ENCODE results near the gene CFAP70. TPM values are rescaled to one million over a fixed set of nuclear protein-coding genes. Genes with fewer than 3 reads are reported as not detected.

Gene CFAP70
- total RNA-seq, 1 donor from 2014 or later = 0.44 TPM

DNA sequence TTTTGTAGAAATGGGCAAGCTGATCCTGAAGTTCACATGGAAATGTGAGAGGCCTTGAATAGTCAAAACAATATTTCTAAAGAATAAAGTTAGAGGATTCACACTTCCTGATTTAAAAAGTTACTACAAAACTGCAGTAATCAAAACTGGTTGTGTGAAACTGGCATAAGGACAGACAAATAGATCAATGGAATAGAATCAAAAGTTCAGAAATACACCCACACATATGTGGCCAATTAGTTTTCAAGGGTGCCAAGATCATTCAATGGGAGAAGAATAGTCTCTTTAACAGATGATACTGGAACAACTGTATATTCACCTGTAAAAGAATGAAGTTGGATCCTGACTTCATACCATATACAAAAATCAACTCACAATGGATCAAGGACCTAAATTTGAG is 139.3 kb downstream of the CFAP70 start:
- intact Hi-C loops (cut with micrococcal nuclease) = no loop called here

DNA sequence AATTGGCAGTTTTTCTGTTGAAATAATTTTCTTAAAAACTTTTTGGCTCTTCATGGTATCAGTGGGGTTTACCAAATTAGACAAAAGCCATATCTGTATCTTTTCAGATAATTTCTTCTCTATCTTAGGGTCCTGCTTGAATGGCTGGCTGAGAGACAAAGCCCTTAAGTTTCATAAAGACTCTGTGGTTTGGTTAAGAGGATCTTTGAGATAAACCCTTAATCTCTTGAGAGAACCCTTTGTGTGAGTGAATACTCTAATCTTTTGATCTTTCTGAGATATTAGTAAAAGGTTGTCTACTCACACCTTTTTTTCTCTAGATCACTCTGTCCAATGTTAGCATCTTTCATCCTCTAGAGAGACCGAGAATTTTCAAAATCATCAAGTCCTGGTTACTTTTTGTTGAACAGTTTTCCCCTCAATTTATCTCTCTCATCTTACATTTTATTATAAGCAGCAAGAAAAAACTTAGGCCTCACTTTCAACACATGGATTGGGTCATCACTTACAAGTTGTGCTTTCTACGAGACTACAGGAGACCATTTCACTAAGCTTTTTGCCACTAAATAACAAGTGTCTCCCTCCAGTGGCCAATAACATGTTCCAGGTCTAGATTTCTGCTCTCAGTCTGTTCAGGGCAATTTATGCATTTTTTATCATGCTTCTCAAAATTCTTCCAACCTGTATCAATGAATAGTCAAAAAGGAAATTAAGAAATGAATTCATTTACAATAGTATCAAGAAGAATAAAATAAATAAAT is 140.1 kb downstream of the CFAP70 start:
- intact Hi-C loops (cut with micrococcal nuclease) = no loop called here

DNA sequence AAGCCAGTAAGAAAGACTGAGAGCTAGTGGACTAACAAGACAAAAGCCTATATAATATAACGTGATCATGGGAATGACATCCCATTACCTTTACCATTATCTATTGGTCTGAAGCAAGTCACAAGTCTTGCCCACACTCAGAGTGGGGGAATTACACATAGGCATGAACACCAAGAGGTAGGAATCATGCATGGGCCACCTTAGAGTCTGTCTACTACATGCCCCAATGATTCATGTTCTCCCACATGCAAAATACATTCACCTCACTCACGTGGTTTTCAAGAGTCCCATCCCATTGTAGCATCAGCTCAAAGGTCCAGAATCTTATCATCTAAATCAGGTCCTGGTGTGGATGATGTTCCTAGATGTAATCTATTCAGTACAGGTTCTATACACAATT is 141.0 kb downstream of the CFAP70 start:
- intact Hi-C loops (cut with micrococcal nuclease) = no loop called here

GRCh38 chr10:73215749-73216148 is 142.9 kb downstream of the CFAP70 start:
- intact Hi-C loops (cut with micrococcal nuclease) = no loop called here

GRCh38 chr10:73211106-73211811 is 147.4 kb downstream of the CFAP70 start:
- intact Hi-C loops (cut with micrococcal nuclease) = loop anchor here (2.0 kb wide), 1 partner anchor 66 kb away; no protein-coding TSS in a partner anchor

- intact Hi-C loops (cut with micrococcal nuclease) = loop anchor here (2.0 kb wide), 1 partner anchor 66 kb away; no protein-coding TSS in a partner anchor
Observed at GRCh38 chr10:73210395-73211105, 148.1 kb downstream of the CFAP70 start.

- intact Hi-C loops (cut with micrococcal nuclease) = loop anchor here (2.0 kb wide), 1 partner anchor 65 kb away; no protein-coding TSS in a partner anchor
Observed at GRCh38 chr10:73209705-73210104, 149.0 kb downstream of the CFAP70 start.

DNA sequence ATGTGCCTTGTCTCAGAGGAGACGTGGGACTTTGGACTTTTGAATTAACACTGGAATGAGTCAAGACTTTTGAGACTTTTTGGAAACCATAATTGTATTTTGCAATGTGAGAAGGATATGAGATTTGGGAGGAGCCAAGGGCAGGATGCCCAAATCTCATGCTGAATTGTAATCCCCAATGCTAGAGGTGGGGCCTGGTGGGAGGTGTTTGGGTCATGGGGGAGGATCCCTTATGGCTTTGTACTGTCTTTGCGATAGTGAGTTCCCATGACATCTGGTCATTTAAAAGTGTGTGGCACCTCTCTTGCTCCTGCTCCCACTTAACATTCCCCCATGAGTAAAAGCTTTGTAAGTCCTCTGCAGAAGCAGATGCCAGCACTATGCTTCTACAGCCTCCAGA is 150.8 kb downstream of the CFAP70 start:
- intact Hi-C loops (cut with micrococcal nuclease) = no loop called here

DNA sequence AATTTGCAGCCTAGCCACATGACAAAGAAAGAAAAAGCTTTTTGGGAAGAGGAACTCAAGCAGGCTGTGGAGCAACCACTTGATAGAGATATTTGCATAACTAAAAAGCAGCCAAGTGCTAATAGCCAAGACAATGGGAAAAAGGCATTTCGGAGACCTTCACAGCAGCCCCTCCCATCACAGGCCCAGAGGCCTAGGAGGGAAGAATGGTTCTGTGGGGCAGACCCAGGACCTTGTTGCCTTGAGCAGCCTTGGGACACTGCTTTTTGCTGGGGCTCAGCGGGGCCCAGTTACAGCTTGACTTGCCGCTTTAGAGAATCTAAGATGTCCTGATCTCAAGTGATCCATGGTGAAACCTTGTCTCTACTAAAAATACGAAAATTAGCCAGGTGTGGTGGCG is 152.3 kb downstream of the CFAP70 start:
- intact Hi-C loops (cut with micrococcal nuclease) = no loop called here

DNA sequence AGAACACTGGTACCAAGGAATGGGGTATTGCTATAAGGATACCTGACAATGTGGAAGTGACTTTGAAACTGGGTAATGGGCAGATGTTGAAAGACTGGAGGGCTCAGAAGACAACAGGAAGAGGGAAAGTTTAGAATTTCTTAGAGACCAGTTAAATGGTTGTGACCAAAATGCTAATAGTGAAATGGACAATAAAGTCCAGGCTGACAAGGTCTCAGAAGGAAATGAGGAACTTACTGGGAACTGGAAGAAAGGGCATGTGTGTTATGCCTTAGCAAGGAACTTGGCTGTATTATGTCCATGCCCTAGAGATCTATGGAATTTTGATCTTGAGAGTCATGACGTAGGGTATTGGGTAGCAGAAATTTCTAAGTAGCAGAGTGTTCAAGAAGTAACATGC is 152.8 kb downstream of the CFAP70 start:
- intact Hi-C loops (cut with micrococcal nuclease) = no loop called here

- intact Hi-C loops (cut with micrococcal nuclease) = no loop called here
Observed at GRCh38 chr10:73205081-73205480, 153.6 kb downstream of the CFAP70 start.

Other genes with a start within 250 kb of the CFAP70 start
- 0.42 and 0.68 TPM in 2 replicates for gene NUDT13, start 248.4 kb downstream of the CFAP70 start, total RNA-seq
- 34.5 and 35.0 TPM in 2 replicates for gene ECD, start 190.9 kb downstream of the CFAP70 start, total RNA-seq
- 12.4 and 14.7 TPM in 2 replicates for gene FAM149B1, start 190.7 kb downstream of the CFAP70 start, total RNA-seq
- 47.2 and 47.6 TPM in 2 replicates for gene DNAJC9, start 111.6 kb downstream of the CFAP70 start, total RNA-seq
- 94.6 and 109 TPM in 2 replicates for gene MRPS16, start 106.2 kb downstream of the CFAP70 start, total RNA-seq
- 132 and 143 TPM in 2 replicates for gene ANXA7, start 55.2 kb upstream of the CFAP70 start, total RNA-seq
- gene MSS51, start 74.7 kb upstream of the CFAP70 start, total RNA-seq = 3.8 and 4.2 TPM in 2 replicates
- gene PPP3CB, start 137.2 kb upstream of the CFAP70 start, total RNA-seq = 47.3 and 48.9 TPM in 2 replicates
- gene USP54, start 232.5 kb upstream of the CFAP70 start, total RNA-seq = 4.0 and 4.1 TPM in 2 replicates